ENCODE data around the gene LGALS7.

Gene LGALS7

GRCh38 chr19:38725469-38726283, 47.6 kb downstream of the LGALS7 start:
- no peak for DNase-seq

GRCh38 chr19:38723990-38724854, 49.1 kb downstream of the LGALS7 start:
- DNase-seq = no peak

GRCh38 chr19:38723606-38723965, 49.7 kb downstream of the LGALS7 start:
- DNase-seq = no peak

- no peak for DNase-seq
Observed at GRCh38 chr19:38722947-38723605, 50.2 kb downstream of the LGALS7 start.

GRCh38 chr19:38721979-38722773, 51.1 kb downstream of the LGALS7 start:
- no peak for DNase-seq

GRCh38 chr19:38721496-38721895, 51.8 kb downstream of the LGALS7 start:
- no peak for DNase-seq
